Measurements from ENCODE around the gene HAO1. TPM values are rescaled to one million over a fixed set of nuclear protein-coding genes. Genes with fewer than 3 reads are reported as not detected.

The HAO1 gene
- total RNA-seq, 1 experiment from 2014 or later = not detected

- Histone ChIP-seq H3K9me3 (ENCODE audit: insufficient read depth, low read depth) (no peaks in the 10 kb centered on the region), H3K27ac (no peak overlapping the region), H3K4me3 (no peak overlapping the region), H3F3A (ENCODE audit: insufficient read depth, low read depth) (no peaks in the 10 kb centered on the region), H3K36me3 (ENCODE audit: low read depth) (no peaks in the 10 kb centered on the region), H3K4me2 (no peak overlapping the region), H3K79me2 (ENCODE audit: low read depth) (no peaks in the 10 kb centered on the region), H4K20me1 (ENCODE audit: insufficient read depth) (no peaks in the 10 kb centered on the region), H3K27me3 (ENCODE audit: insufficient read depth, low read depth) (no peaks in the 10 kb centered on the region), H2AFZ (no peak overlapping the region), H3K9me2 (ENCODE audit: insufficient read depth) (no peaks in the 10 kb centered on the region), H3K4me1 (replicated peaks; ENCODE audit: insufficient read depth) (no peaks in the 10 kb centered on the region)
- TF ChIP-seq CTCF (conservative IDR thresholded peaks at IDR 0.05) = no peak
- DNase-seq = no peak
- ChIA-PET CTCF (interaction anchor here (0.6 kb wide), 1 partner anchor 1094 kb away, joined by 4 read pairs; no protein-coding TSS in a partner anchor), POLR2A (ENCODE audit: unreplicated experiment) (no interaction called here)
- intact Hi-C loops (cut with micrococcal nuclease; ENCODE audit: unreplicated experiment) = loop anchor here (10.0 kb wide), 1 partner anchor 1709 kb away; no protein-coding TSS in a partner anchor
- BruUV-seq (replicated peaks) = no TSS peak
Measured at GRCh38 chr20:7853493-7853892, 86.8 kb downstream of the HAO1 start.

- H3K79me2 ChIP-seq (ENCODE audit: low read depth) = no peaks in the 10 kb centered on the region
- intact Hi-C loops (cut with micrococcal nuclease; ENCODE audit: unreplicated experiment) = loop anchor here (10.0 kb wide), 1 partner anchor 1706 kb away; no protein-coding TSS in a partner anchor
- H3K27ac ChIP-seq = no peak overlapping the region
- H3K4me2 ChIP-seq = no peak overlapping the region
- H3K4me3 ChIP-seq = no peak overlapping the region
- no peak overlapping the region for H2AFZ ChIP-seq
- H3F3A ChIP-seq (ENCODE audit: insufficient read depth, low read depth) = no peaks in the 10 kb centered on the region
- H3K36me3 ChIP-seq (ENCODE audit: low read depth) = no peaks in the 10 kb centered on the region
- no peaks in the 10 kb centered on the region for H3K9me2 ChIP-seq (ENCODE audit: insufficient read depth)
- H4K20me1 ChIP-seq (ENCODE audit: insufficient read depth) = no peaks in the 10 kb centered on the region
- ChIA-PET POLR2A (ENCODE audit: unreplicated experiment) (no interaction called here), CTCF (no interaction called here)
- H3K9me3 ChIP-seq (ENCODE audit: insufficient read depth, low read depth) = no peaks in the 10 kb centered on the region
- no peaks in the 10 kb centered on the region for H3K27me3 ChIP-seq (ENCODE audit: insufficient read depth, low read depth)
- TF ChIP-seq CTCF (conservative IDR thresholded peaks at IDR 0.05) = no peak
- no peak for TF ChIP-seq EZH2 (IDR thresholded peaks at IDR 0.05; ENCODE audit: low read depth)
- H3K4me1 ChIP-seq (replicated peaks; ENCODE audit: insufficient read depth) = no peaks in the 10 kb centered on the region
- BruUV-seq (replicated peaks) = no TSS peak
- no peak for DNase-seq
Measured at GRCh38 chr20:7850775-7851490, 89.3 kb downstream of the HAO1 start.

DNA sequence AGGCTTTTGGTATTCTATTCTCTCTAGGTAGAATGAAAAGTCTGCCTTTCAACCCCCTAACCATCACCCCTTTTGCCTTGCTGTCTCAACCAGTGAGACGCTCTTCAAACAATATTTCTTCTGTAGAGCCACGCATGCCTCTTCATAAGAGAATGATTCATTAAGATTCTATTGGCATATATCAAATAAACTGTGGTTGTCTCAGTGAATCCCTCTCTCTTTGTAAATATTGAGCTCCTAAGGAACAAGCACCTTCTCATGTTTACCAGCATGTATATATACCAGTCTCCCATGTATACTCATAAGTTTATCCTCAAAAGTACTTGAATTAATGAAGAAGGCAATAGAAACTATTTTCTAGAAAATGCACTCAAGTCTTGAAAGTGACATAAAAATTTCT lies 90.6 kb downstream of the HAO1 start:
- no peak for TF ChIP-seq CTCF (conservative IDR thresholded peaks at IDR 0.05)
- no peak for TF ChIP-seq EZH2 (IDR thresholded peaks at IDR 0.05; ENCODE audit: low read depth)
- Histone ChIP-seq H3K9me3 (ENCODE audit: insufficient read depth, low read depth) (no peaks in the 10 kb centered on the region), H3K36me3 (ENCODE audit: low read depth) (no peaks in the 10 kb centered on the region), H3K27me3 (ENCODE audit: insufficient read depth, low read depth) (no peaks in the 10 kb centered on the region), H3K4me2 (no peak overlapping the region), H3K4me1 (replicated peaks; ENCODE audit: insufficient read depth) (no peaks in the 10 kb centered on the region), H4K20me1 (ENCODE audit: insufficient read depth) (no peaks in the 10 kb centered on the region), H3K27ac (no peak overlapping the region), H3K4me3 (no peak overlapping the region), H2AFZ (no peak overlapping the region), H3F3A (ENCODE audit: insufficient read depth, low read depth) (no peaks in the 10 kb centered on the region), H3K9me2 (ENCODE audit: insufficient read depth) (no peaks in the 10 kb centered on the region), H3K79me2 (ENCODE audit: low read depth) (no peaks in the 10 kb centered on the region)
- no peak for DNase-seq
- CTCF ChIA-PET = no interaction called here
- POLR2A ChIA-PET (ENCODE audit: unreplicated experiment) = no interaction called here
- no TSS peak for BruUV-seq (replicated peaks)
- intact Hi-C loops (cut with micrococcal nuclease; ENCODE audit: unreplicated experiment) = loop anchor here (10.0 kb wide), 1 partner anchor 1705 kb away; no protein-coding TSS in a partner anchor

All from PC-9 (cell line).